B cell (primary cell): ENCODE data around the gene HYDIN.

Source experiments
- EZH2 ChIP-seq: IDR thresholded peaks from 2 replicates; pipeline ENCODE4 v1.6.1; 2012; ENCODE audit warnings: borderline replicate concordance, low read depth, mild to moderate bottlenecking, moderate library complexity, low read length; ENCODE audit not compliant: insufficient read depth, poor library complexity, severe bottlenecking
- TF ChIP-seq, protein P1 (sequence below): fragments of 200-600 bp; IDR thresholded peaks from one replicate; pipeline ENCODE4 v1.8.0; 2022; ENCODE audit warnings: antibody characterized with exemption, mild to moderate bottlenecking

DNA sequence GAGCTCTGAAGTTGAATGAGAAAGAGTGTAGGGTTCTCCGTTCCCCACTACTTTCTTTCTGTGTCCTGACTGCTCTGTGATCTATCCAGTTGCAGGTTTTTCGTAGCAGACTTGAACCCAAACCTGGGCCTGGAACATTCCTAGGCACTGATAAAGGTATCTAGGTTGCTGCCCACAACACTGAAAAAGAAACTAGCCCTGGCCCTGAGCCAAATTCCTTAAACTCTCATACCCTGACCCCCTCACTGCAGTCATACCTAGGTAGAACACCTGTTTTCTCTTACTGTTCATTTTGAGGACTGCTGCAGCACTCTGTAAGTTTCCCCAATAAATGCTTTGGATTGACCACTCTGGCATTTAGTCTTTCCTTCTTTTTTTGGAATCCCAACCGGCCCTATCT, 5.4 kb downstream of the HYDIN start:
- no peak for TF ChIP-seq EZH2
- TF ChIP-seq, protein P1, sequence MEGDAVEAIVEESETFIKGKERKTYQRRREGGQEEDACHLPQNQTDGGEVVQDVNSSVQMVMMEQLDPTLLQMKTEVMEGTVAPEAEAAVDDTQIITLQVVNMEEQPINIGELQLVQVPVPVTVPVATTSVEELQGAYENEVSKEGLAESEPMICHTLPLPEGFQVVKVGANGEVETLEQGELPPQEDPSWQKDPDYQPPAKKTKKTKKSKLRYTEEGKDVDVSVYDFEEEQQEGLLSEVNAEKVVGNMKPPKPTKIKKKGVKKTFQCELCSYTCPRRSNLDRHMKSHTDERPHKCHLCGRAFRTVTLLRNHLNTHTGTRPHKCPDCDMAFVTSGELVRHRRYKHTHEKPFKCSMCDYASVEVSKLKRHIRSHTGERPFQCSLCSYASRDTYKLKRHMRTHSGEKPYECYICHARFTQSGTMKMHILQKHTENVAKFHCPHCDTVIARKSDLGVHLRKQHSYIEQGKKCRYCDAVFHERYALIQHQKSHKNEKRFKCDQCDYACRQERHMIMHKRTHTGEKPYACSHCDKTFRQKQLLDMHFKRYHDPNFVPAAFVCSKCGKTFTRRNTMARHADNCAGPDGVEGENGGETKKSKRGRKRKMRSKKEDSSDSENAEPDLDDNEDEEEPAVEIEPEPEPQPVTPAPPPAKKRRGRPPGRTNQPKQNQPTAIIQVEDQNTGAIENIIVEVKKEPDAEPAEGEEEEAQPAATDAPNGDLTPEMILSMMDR, result no peak
